Fibroblast of lung (primary cell): ENCODE data around the gene ABCC10.

Experiments
- EZH2 ChIP-seq: IDR thresholded peaks from 2 replicates; pipeline ENCODE4 v1.5.1; 2012; ENCODE audit warnings: low read length, control low read depth, mild to moderate bottlenecking; ENCODE audit errors: missing control alignments
- TF ChIP-seq, protein P1 (sequence below), 2 donors: IDR thresholded peaks in 1 of 2; conservative IDR thresholded peaks in 1 of 2; 1 replicate in 1 of 2; 2 replicates in 1 of 2; pipeline ENCODE4 v1.5.1; 2011 to 2012; ENCODE audit warnings: low read length in 2 of 2, control low read depth in 1 of 2, inconsistent platforms in 1 of 2, low read depth in 1 of 2, mild to moderate bottlenecking in 1 of 2

DNA sequence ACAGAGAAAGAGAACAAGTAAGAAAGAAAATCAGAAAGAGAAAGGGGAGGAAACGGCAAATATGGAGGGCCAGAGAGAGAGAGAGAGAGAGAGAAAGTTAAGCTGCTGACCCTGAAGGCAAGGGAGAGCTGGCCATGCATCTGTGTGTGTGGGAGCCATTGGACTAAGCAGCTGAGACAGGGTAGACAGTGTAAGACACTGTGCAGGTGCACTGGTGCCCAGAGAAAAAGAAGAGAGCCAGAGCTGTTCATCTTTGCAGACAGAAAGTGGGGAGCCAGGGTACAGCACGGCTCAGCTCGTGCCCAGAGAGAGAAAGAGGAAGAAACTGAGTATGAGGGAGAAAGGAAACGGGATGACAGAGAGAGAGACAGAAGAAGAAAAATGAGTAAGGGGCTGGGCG, 33.7 kb upstream of the ABCC10 start:
- TF ChIP-seq, protein P1, sequence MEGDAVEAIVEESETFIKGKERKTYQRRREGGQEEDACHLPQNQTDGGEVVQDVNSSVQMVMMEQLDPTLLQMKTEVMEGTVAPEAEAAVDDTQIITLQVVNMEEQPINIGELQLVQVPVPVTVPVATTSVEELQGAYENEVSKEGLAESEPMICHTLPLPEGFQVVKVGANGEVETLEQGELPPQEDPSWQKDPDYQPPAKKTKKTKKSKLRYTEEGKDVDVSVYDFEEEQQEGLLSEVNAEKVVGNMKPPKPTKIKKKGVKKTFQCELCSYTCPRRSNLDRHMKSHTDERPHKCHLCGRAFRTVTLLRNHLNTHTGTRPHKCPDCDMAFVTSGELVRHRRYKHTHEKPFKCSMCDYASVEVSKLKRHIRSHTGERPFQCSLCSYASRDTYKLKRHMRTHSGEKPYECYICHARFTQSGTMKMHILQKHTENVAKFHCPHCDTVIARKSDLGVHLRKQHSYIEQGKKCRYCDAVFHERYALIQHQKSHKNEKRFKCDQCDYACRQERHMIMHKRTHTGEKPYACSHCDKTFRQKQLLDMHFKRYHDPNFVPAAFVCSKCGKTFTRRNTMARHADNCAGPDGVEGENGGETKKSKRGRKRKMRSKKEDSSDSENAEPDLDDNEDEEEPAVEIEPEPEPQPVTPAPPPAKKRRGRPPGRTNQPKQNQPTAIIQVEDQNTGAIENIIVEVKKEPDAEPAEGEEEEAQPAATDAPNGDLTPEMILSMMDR (conservative IDR thresholded peaks at IDR 0.05 in 1 of 2, IDR thresholded peaks at IDR 0.05 in 1 of 2; ENCODE audit: low read depth in 1 of 2, low read length in 2 of 2): no peak
- TF ChIP-seq EZH2: no peak
